K562 (cell line): ENCODE measurements around the gene TP63. TPM values are rescaled to one million over a fixed set of nuclear protein-coding genes. Genes with fewer than 3 reads are reported as not detected.

ENCODE experiments used
- ATAC-seq: fragments of 200-7000 bp; cut with Tn5 transposase; 3 replicates; pipeline ENCODE4 v1.9.1; 2020; ENCODE audit warnings: moderate library complexity
- BruUV-seq: library from RNA; stranded (reverse); fragments of 400-500 nt; replicated peaks from 2 replicates; lab custom pipeline; 2021; lab: Mats Ljungman, UMichigan
- CTCF ChIA-PET: fragments of 300-600 bp; formaldehyde crosslinking; extraction: SDS; loops from one replicate; lab custom pipeline; 2021; ENCODE audit warnings: low intra/inter-chr PET ratio; lab: Yijun Ruan, JAX
- POLR2A ChIA-PET: fragments of 300-600, 350-650 bp; sonication (Branson Sonifier 250); formaldehyde crosslinking; extraction: SDS; loops from one replicate; lab custom pipeline; 2021; ENCODE audit warnings: antibody characterized with exemption, inconsistent platforms; lab: Yijun Ruan, JAX
- DNase-seq, 4 experiments: peaks; one replicate each; pipeline versions ENCODE4 v3.0.0 to v3.0.0-alpha.2; 2011 to 2018; ENCODE audit warnings: low spot score in 3 of 4, mixed read lengths in 3 of 4; ENCODE audit errors: extremely low read depth in 1 of 4
- FAIRE-seq: peaks from 2 replicates; lab custom pipeline; 2011; peaks lifted over from hg19 to GRCh38; lab: Jason Lieb, UNC
- H2AFZ ChIP-seq: 2 replicates; pipeline ENCODE4 v1.6.0; 2011; ENCODE audit warnings: low read depth, low read length, control low read depth, inconsistent platforms
- H3K27ac ChIP-seq: fragments of 200-600 bp; 3 replicates; pipeline ENCODE4 v1.8.0; 2011; ENCODE audit warnings: low read depth, mild to moderate bottlenecking, control low read depth, inconsistent platforms, low read length, moderate library complexity, mixed read lengths; ENCODE audit errors: extremely low read depth
- H3K27me3 ChIP-seq, 2 experiments: fragments of 300-600 bp in 1 of 2; 2 replicates in 1 of 2; 3 replicates in 1 of 2; pipeline versions ENCODE4 v1.6.0 to v1.8.0; 2011; ENCODE audit warnings: inconsistent platforms in 2 of 2, low read length in 2 of 2, mild to moderate bottlenecking in 1 of 2, mixed read lengths in 1 of 2, moderate library complexity in 1 of 2; ENCODE audit not compliant: control insufficient read depth in 2 of 2, insufficient read depth in 2 of 2
- H3K36me3 ChIP-seq: fragments of 300-600 bp; 3 replicates; pipeline ENCODE4 v1.8.0; 2011; ENCODE audit warnings: mild to moderate bottlenecking, low read length, inconsistent platforms; ENCODE audit not compliant: control insufficient read depth, insufficient read depth
- H3K4me1 ChIP-seq, 2 experiments: fragments of 200-600 bp in 1 of 2; replicated peaks in 1 of 2; 2 replicates in 1 of 2; 3 replicates in 1 of 2; pipeline versions ENCODE4 v1.5.1 to v1.8.0; 2011; ENCODE audit warnings: inconsistent platforms in 2 of 2, low read length in 2 of 2, mild to moderate bottlenecking in 1 of 2, mixed read lengths in 1 of 2, moderate library complexity in 1 of 2; ENCODE audit not compliant: control insufficient read depth in 2 of 2, insufficient read depth in 2 of 2
- H3K4me2 ChIP-seq: 2 replicates; pipeline ENCODE4 v1.6.1; 2011; ENCODE audit warnings: low read length, control low read depth, inconsistent platforms, mixed read lengths; ENCODE audit not compliant: insufficient read depth
- H3K4me3 ChIP-seq: fragments of 200-600 bp; sonication (generic), shearing (Covaris generic); 2 replicates; pipeline ENCODE4 v1.5.1; 2016; ENCODE audit warnings: control low read depth, inconsistent platforms
- H3K79me2 ChIP-seq: fragments of 200-600 bp; 3 replicates; pipeline ENCODE4 v1.8.0; 2011; ENCODE audit warnings: low read length, inconsistent platforms; ENCODE audit not compliant: control insufficient read depth, insufficient read depth
- H3K9ac ChIP-seq, 2 experiments: 2 replicates each; pipeline versions ENCODE4 v1.6.0 to v1.6.1; 2011; ENCODE audit warnings: low read depth in 2 of 2, low read length in 2 of 2, control low read depth in 1 of 2, inconsistent platforms in 1 of 2, mild to moderate bottlenecking in 1 of 2, mixed read lengths in 1 of 2; ENCODE audit not compliant: insufficient read depth in 1 of 2
- H3K9me1 ChIP-seq: one replicate; pipeline ENCODE4 v1.6.0; 2011; ENCODE audit warnings: inconsistent platforms, mild to moderate bottlenecking, low read length, moderate library complexity; ENCODE audit not compliant: control insufficient read depth, insufficient read depth
- H3K9me3 ChIP-seq: replicated peaks from 2 replicates; pipeline ENCODE4 v1.5.1; 2011; ENCODE audit warnings: low read depth, low read length, inconsistent platforms; ENCODE audit not compliant: control insufficient read depth, insufficient read depth
- H4K20me1 ChIP-seq: replicated peaks from 2 replicates; pipeline ENCODE4 v1.6.1; 2011; ENCODE audit warnings: low read length, inconsistent platforms, mixed read lengths; ENCODE audit not compliant: control insufficient read depth, insufficient read depth
- BACH1 ChIP-seq: fragments of 200-800 bp; sonication (Bioruptor generic); IDR thresholded peaks from 2 replicates; pipeline ENCODE4 v1.6.1; 2016; ENCODE audit warnings: missing genetic modification characterization, missing compliant biosample characterization
- BHLHE40 ChIP-seq: IDR thresholded peaks from 2 replicates; pipeline ENCODE4 v1.6.1; 2011; ENCODE audit warnings: low read length, improper control_type of control experiment
- ESRRB ChIP-seq: fragments of 250-450 bp; sonication (Bioruptor Pico); IDR thresholded peaks from 2 replicates; pipeline ENCODE4 v1.5.0; 2020; ENCODE audit warnings: mild to moderate bottlenecking, moderate library complexity, borderline replicate concordance
- ETV6 ChIP-seq, 3 experiments: fragments of 150-350 bp in 1 of 3; sonication (generic) in 1 of 3; formaldehyde crosslinking in 1 of 3; IDR thresholded peaks; 2 replicates each; pipeline versions ENCODE4 v1.6.1 to v1.8.0; 2014 to 2022; ENCODE audit warnings: borderline replicate concordance in 2 of 3, low read depth in 2 of 3, antibody characterized with exemption in 1 of 3, low read length in 1 of 3, mild to moderate bottlenecking in 1 of 3, missing genetic modification reagents in 1 of 3
- HIVEP1 ChIP-seq: fragments of 250-450 bp; sonication (Bioruptor Pico); IDR thresholded peaks from 2 replicates; pipeline ENCODE4 v1.4.0; 2020; ENCODE audit warnings: mild to moderate bottlenecking
- HSF4 ChIP-seq: fragments of 250-450 bp; sonication (Bioruptor Pico); IDR thresholded peaks from 2 replicates; pipeline ENCODE4 v2.1.2; 2022; ENCODE audit warnings: mild to moderate bottlenecking, moderate library complexity, borderline replicate concordance
- MCM5 ChIP-seq: fragments of 450-650 bp; IDR thresholded peaks from 2 replicates; pipeline ENCODE4 v1.6.1; 2016; ENCODE audit warnings: low read depth
- NRF1 ChIP-seq, 2 experiments: fragments of 450-650 bp; IDR thresholded peaks in 1 of 2; conservative IDR thresholded peaks in 1 of 2; 2 replicates each; pipeline ENCODE4 v1.6.1; 2014; ENCODE audit warnings: mild to moderate bottlenecking in 2 of 2
- SNIP1 ChIP-seq: fragments of 450-650 bp; IDR thresholded peaks from 2 replicates; pipeline ENCODE4 v1.7.1; 2017; ENCODE audit warnings: low read depth, mild to moderate bottlenecking
- ZNF263 ChIP-seq: sonication (generic); formaldehyde crosslinking; IDR thresholded peaks from 2 replicates; pipeline ENCODE4 v1.8.0; 2022; ENCODE audit warnings: mild to moderate bottlenecking, missing genetic modification reagents, borderline replicate concordance
- ZZZ3 ChIP-seq: fragments of 450-650 bp; IDR thresholded peaks from 2 replicates; pipeline ENCODE4 v1.6.1; 2016; ENCODE audit warnings: antibody characterized with exemption, mild to moderate bottlenecking, moderate library complexity
- WGBS: fragments of 100-300 bp; shearing (Covaris generic); methylation state at CpG from one replicate; pipeline ENCODE4 v1.1.6; 2016; ENCODE audit warnings: low coverage, mixed read lengths; ENCODE audit not compliant: insufficient coverage; ENCODE audit errors: missing lambda C conversion rate; 5-methylcytosine and 5-hydroxymethylcytosine counted together
- in situ Hi-C: fragments of 300-500 bp; cut with MboI; formaldehyde crosslinking; loops from 4 replicates; pipeline ENCODE4 v1.15.0; 2018; ENCODE audit warnings: inconsistent platforms, mixed read lengths
- intact Hi-C: fragments of 100-400 bp; cut with micrococcal nuclease; formaldehyde crosslinking; loops from 2 replicates; pipeline ENCODE4 v1.14.2; 2022
- polyA plus RNA-seq, 8 experiments: library from polyadenylated mRNA; depleted of rRNA in 4 of 8; stranded (reverse) in 5 of 8; unstranded in 3 of 8; fragments of >200 nt; fragmentation: Nextera tagmentation in 2 of 8; fragmentation: Illumina TruSeq in 1 of 8; extraction: Ambion mirVana in 2 of 8; extraction: Trizol in 1 of 8; gene quantifications; 2 replicates each; pipeline versions ENCODE4 v1.2.1 to v1.2.3, GENCODE V29; 2011 to 2014; ENCODE audit warnings: inconsistent platforms in 1 of 8, missing spikeins in 1 of 8
- total RNA-seq, 7 experiments: library from RNA; depleted of rRNA in 6 of 7; stranded (reverse); fragments of >200 nt in 6 of 7; fragmentation: Illumina TruSeq in 2 of 7; extraction: Trizol in 2 of 7; gene quantifications; 2 replicates each; pipeline versions ENCODE4 v1.2.1 to v1.2.3, GENCODE V29; 2011 to 2021; ENCODE audit warnings: low replicate concordance in 1 of 7
- TF ChIP-seq, protein P1 (sequence below): fragments of 450-650 bp; formaldehyde crosslinking; IDR thresholded peaks from 2 replicates; pipeline ENCODE4 v1.4.0; 2020; ENCODE audit warnings: mild to moderate bottlenecking, moderate library complexity
- TF ChIP-seq, protein P2 (sequence below): fragments of 200-400 bp; formaldehyde crosslinking; IDR thresholded peaks from 2 replicates; pipeline ENCODE4 v1.6.1; 2017; ENCODE audit warnings: mild to moderate bottlenecking, low read depth, low read length, moderate library complexity

TP63 gene
- total and polyA plus RNA-seq, 9 of the 15 experiments (the other 6 are each of a cell fraction or from before 2014, with no cell fraction given): 0.32 to 1.4 (median 0.50) TPM

DNA sequence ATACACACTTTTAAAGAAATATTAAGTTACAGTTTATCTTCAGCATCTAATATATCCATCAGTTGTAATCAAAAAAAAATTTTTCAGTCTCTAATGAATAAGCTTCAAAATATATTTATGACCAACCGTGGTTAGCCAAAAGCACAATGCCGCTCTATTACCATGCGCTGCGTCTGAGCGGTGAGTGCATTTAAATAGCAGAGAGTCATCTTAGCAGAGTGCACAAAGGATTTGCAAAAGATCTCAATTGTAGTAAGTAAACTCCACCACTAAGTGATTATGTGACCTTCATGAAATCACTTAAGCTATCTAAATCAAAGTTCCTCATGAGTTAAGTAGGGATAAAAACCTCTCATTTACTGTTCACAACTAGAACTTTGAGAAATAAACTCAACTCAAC lies 4.9 kb downstream of the TP63 start (continued):
- TF ChIP-seq ETV6 (IDR thresholded peaks at IDR 0.05; ENCODE audit: borderline replicate concordance in 1 of 2, low read depth in 2 of 2, low read length in 1 of 2) (no peak), ETV6 (CRISPR knock-in tag; IDR thresholded peaks at IDR 0.05; ENCODE audit: borderline replicate concordance) (no peak), ESRRB (no peak), MCM5 (no peak)
- TF ChIP-seq, protein P1, sequence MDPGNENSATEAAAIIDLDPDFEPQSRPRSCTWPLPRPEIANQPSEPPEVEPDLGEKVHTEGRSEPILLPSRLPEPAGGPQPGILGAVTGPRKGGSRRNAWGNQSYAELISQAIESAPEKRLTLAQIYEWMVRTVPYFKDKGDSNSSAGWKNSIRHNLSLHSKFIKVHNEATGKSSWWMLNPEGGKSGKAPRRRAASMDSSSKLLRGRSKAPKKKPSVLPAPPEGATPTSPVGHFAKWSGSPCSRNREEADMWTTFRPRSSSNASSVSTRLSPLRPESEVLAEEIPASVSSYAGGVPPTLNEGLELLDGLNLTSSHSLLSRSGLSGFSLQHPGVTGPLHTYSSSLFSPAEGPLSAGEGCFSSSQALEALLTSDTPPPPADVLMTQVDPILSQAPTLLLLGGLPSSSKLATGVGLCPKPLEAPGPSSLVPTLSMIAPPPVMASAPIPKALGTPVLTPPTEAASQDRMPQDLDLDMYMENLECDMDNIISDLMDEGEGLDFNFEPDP (CRISPR knock-in tag): no peak

DNA sequence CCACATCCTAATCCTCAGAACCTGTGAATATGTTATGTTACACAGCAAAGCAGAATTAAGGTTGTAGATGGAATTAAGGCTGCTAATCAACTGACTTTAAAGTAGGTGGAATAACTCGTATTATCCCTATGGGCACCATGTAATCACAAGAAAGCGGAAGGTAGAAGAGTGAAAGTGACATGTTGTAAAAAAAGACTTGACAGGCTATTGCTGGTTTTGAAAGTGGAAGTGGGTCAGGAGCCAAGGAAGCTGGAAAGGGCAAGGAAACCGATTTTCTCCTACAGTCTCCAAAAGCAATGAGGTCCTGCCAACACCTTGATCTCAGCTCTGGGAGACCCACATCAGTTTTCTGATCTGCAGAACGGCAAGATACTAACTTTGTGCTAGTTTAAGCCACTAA lies 6.6 kb downstream of the TP63 start:
- TF ChIP-seq, protein P2, sequence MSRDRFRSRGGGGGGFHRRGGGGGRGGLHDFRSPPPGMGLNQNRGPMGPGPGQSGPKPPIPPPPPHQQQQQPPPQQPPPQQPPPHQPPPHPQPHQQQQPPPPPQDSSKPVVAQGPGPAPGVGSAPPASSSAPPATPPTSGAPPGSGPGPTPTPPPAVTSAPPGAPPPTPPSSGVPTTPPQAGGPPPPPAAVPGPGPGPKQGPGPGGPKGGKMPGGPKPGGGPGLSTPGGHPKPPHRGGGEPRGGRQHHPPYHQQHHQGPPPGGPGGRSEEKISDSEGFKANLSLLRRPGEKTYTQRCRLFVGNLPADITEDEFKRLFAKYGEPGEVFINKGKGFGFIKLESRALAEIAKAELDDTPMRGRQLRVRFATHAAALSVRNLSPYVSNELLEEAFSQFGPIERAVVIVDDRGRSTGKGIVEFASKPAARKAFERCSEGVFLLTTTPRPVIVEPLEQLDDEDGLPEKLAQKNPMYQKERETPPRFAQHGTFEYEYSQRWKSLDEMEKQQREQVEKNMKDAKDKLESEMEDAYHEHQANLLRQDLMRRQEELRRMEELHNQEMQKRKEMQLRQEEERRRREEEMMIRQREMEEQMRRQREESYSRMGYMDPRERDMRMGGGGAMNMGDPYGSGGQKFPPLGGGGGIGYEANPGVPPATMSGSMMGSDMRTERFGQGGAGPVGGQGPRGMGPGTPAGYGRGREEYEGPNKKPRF: no peak
- TF ChIP-seq ZZZ3 (no peak), SNIP1 (no peak), HSF4 (no peak), BACH1 (tag) (no peak), ZNF263 (CRISPR knock-in tag) (no peak), NRF1 (conservative IDR thresholded peaks at IDR 0.05 in 1 of 2, IDR thresholded peaks at IDR 0.05 in 1 of 2) (no peak), BHLHE40 (no peak), HIVEP1 (CRISPR knock-in tag) (no peak)
- no peaks in the 10 kb centered on the region for H3K79me2 ChIP-seq
- no peaks in the 10 kb centered on the region for H3K27me3 ChIP-seq
- no peak overlapping the region for H3K4me3 ChIP-seq
- no peak overlapping the region for H3K27ac ChIP-seq
- H3K36me3 ChIP-seq: no peaks in the 10 kb centered on the region
- ChIA-PET CTCF (no interaction called here), POLR2A (no interaction called here)
- no peaks in the 10 kb centered on the region for H3K9me1 ChIP-seq
- intact Hi-C loops (no loop called here), in situ Hi-C loops (no loop called here)
- no TSS peak for BruUV-seq
- no peak for ATAC-seq
- no peaks in the 10 kb centered on the region for H3K9me3 ChIP-seq
- WGBS: 4% methylated on average over 4 of the region's 4 CpGs
- no peak overlapping the region for H3K9ac ChIP-seq
- no peak overlapping the region for H3K4me2 ChIP-seq
- no peaks in the 10 kb centered on the region for H3K4me1 ChIP-seq
- no peak overlapping the region for H2AFZ ChIP-seq
- no peaks in the 10 kb centered on the region for H4K20me1 ChIP-seq
- FAIRE-seq: no peak
- no peak for DNase-seq
